H1 (cell line): ENCODE measurements around the gene S100A10. TPM values are rescaled to one million over a fixed set of nuclear protein-coding genes. Genes with fewer than 3 reads are reported as not detected.

Experiments used
- polyA plus RNA-seq, 7 experiments: library from polyadenylated mRNA; depleted of rRNA in 3 of 7; stranded (reverse) in 5 of 7; unstranded in 2 of 7; fragments of >200 nt in 5 of 7; fragments of 200-250 nt in 2 of 7; gene quantifications; 1 replicate in 5 of 7; 2 replicates in 1 of 7; 4 replicates in 1 of 7; pipeline versions ENCODE4 v1.2.1 to v1.2.3, GENCODE V29; 2011 to 2013; ENCODE audit warnings: missing spikeins in 2 of 7, mixed read lengths in 2 of 7
- total RNA-seq: library from RNA; stranded (reverse); fragmentation: NEBNext Ultra II Directional; extraction: Animal tissue kit (Norgen Biotek cat#: 25700); gene quantifications from 2 replicates; pipeline ENCODE4 v1.2.1, GENCODE V29; 2021
- TF ChIP-seq, protein P1 (sequence below): fragments of 300-600 bp; sonication (generic); IDR thresholded peaks from 2 replicates; pipeline ENCODE4 v1.7.1; 2012; ENCODE audit warnings: low read length, moderate library complexity, mild to moderate bottlenecking, inconsistent platforms; ENCODE audit not compliant: insufficient replicate concordance

The S100A10 gene
- total and polyA plus RNA-seq, 2 of the 8 experiments (the other 6 are each of a cell fraction or from before 2014, with no cell fraction given): 23.9 to 231 TPM

DNA sequence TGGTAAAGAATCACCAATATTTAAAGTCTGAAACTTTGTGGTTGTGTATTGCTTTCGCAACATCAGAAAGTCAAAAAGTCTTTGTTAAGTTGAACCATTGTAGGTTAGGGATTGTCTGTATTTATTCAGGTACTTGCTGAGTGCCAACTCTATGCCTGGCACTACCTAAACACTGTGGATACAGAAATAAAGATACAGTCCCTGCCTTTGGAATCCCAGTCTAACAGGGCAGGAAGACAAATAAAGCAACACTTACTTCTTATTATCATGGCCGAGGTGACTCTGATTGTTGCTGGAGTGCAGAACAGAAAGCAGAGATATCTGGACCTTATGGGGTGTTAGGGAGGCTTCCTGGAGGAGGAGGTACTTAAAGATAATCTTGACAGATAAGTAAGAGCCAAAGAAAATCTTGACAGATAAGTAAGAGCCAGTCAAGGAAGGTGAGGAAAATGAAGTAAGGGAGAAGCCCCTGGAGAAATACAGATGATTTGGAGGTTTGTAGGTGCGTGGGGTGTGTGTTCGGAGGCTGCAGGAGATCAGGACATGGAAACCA lies 11.8 kb upstream of the S100A10 start (continued):
- TF ChIP-seq, protein P1, sequence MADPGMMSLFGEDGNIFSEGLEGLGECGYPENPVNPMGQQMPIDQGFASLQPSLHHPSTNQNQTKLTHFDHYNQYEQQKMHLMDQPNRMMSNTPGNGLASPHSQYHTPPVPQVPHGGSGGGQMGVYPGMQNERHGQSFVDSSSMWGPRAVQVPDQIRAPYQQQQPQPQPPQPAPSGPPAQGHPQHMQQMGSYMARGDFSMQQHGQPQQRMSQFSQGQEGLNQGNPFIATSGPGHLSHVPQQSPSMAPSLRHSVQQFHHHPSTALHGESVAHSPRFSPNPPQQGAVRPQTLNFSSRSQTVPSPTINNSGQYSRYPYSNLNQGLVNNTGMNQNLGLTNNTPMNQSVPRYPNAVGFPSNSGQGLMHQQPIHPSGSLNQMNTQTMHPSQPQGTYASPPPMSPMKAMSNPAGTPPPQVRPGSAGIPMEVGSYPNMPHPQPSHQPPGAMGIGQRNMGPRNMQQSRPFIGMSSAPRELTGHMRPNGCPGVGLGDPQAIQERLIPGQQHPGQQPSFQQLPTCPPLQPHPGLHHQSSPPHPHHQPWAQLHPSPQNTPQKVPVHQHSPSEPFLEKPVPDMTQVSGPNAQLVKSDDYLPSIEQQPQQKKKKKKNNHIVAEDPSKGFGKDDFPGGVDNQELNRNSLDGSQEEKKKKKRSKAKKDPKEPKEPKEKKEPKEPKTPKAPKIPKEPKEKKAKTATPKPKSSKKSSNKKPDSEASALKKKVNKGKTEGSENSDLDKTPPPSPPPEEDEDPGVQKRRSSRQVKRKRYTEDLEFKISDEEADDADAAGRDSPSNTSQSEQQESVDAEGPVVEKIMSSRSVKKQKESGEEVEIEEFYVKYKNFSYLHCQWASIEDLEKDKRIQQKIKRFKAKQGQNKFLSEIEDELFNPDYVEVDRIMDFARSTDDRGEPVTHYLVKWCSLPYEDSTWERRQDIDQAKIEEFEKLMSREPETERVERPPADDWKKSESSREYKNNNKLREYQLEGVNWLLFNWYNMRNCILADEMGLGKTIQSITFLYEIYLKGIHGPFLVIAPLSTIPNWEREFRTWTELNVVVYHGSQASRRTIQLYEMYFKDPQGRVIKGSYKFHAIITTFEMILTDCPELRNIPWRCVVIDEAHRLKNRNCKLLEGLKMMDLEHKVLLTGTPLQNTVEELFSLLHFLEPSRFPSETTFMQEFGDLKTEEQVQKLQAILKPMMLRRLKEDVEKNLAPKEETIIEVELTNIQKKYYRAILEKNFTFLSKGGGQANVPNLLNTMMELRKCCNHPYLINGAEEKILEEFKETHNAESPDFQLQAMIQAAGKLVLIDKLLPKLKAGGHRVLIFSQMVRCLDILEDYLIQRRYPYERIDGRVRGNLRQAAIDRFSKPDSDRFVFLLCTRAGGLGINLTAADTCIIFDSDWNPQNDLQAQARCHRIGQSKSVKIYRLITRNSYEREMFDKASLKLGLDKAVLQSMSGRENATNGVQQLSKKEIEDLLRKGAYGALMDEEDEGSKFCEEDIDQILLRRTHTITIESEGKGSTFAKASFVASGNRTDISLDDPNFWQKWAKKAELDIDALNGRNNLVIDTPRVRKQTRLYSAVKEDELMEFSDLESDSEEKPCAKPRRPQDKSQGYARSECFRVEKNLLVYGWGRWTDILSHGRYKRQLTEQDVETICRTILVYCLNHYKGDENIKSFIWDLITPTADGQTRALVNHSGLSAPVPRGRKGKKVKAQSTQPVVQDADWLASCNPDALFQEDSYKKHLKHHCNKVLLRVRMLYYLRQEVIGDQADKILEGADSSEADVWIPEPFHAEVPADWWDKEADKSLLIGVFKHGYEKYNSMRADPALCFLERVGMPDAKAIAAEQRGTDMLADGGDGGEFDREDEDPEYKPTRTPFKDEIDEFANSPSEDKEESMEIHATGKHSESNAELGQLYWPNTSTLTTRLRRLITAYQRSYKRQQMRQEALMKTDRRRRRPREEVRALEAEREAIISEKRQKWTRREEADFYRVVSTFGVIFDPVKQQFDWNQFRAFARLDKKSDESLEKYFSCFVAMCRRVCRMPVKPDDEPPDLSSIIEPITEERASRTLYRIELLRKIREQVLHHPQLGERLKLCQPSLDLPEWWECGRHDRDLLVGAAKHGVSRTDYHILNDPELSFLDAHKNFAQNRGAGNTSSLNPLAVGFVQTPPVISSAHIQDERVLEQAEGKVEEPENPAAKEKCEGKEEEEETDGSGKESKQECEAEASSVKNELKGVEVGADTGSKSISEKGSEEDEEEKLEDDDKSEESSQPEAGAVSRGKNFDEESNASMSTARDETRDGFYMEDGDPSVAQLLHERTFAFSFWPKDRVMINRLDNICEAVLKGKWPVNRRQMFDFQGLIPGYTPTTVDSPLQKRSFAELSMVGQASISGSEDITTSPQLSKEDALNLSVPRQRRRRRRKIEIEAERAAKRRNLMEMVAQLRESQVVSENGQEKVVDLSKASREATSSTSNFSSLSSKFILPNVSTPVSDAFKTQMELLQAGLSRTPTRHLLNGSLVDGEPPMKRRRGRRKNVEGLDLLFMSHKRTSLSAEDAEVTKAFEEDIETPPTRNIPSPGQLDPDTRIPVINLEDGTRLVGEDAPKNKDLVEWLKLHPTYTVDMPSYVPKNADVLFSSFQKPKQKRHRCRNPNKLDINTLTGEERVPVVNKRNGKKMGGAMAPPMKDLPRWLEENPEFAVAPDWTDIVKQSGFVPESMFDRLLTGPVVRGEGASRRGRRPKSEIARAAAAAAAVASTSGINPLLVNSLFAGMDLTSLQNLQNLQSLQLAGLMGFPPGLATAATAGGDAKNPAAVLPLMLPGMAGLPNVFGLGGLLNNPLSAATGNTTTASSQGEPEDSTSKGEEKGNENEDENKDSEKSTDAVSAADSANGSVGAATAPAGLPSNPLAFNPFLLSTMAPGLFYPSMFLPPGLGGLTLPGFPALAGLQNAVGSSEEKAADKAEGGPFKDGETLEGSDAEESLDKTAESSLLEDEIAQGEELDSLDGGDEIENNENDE: no peak
